ENCODE measurements around the gene MED14.

- TF ChIP-seq CTCF (IDR thresholded peaks at IDR 0.05) (no peak), POLR2A (IDR thresholded peaks at IDR 0.05) (no peak), POLR2AphosphoS5 (IDR thresholded peaks at IDR 0.05) (no peak)
These were observed 88.6 kb downstream of the MED14 start for GRCh38 chrX:40646489-40647306.
